Right lobe of liver (tissue), 6 donors: Measurements from ENCODE around the gene CLPTM1. TPM values are rescaled to one million over a fixed set of nuclear protein-coding genes. Genes with fewer than 3 reads are reported as not detected.

Experiments
- ATAC-seq, 4 donors: fragments of 200-7000 bp; cut with Tn5 transposase; one replicate each; pipeline ENCODE4 v1.9.1; 2020; ENCODE audit warnings: mild to moderate bottlenecking in 4 of 4, moderate library complexity in 4 of 4
- DNase-seq, 3 donors: peaks; one replicate each; pipeline ENCODE4 v3.0.0-alpha.2; 2020
- H3K27ac ChIP-seq, 3 donors: fragments of 200-600 bp; one replicate each; pipeline ENCODE4 v1.8.0; 2022
- H3K27me3 ChIP-seq, 2 donors: fragments of 200-600 bp; one replicate each; pipeline ENCODE4 v1.8.0; 2022
- H3K36me3 ChIP-seq, 4 donors: fragments of 200-600 bp; sonication (generic) in 1 of 4; one replicate each; pipeline versions ENCODE4 v1.5.1 to v1.8.0; 2017 to 2022; ENCODE audit warnings: control low read depth in 1 of 4
- H3K4me1 ChIP-seq, 4 donors: fragments of 200-600 bp; sonication (generic) in 1 of 4; one replicate each; pipeline versions ENCODE4 v1.5.1 to v1.8.0; 2017 to 2022; ENCODE audit warnings: control low read depth in 1 of 4
- H3K4me3 ChIP-seq, 3 donors: fragments of 200-600 bp; one replicate each; pipeline ENCODE4 v1.8.0; 2022
- H3K9me3 ChIP-seq, 4 donors: fragments of 200-600 bp; sonication (generic) in 1 of 4; one replicate each; pipeline versions ENCODE4 v1.5.1 to v1.8.0; 2017 to 2022; ENCODE audit warnings: control low read depth in 1 of 4
- CTCF ChIP-seq, 4 donors: fragments of 200-600 bp in 3 of 4; fragments of 450-650 bp in 1 of 4; IDR thresholded peaks; one replicate each; pipeline versions ENCODE4 v1.5.1 to v1.8.0; 2016 to 2022; ENCODE audit warnings: antibody characterized with exemption in 4 of 4, mild to moderate bottlenecking in 2 of 4
- POLR2A ChIP-seq: fragments of 450-650 bp; IDR thresholded peaks from one replicate; pipeline ENCODE4 v1.6.1; 2017; ENCODE audit warnings: antibody characterized with exemption, mild to moderate bottlenecking
- WGBS: methylation state at CpG from one replicate; pipeline ENCODE4 v1.1.6; 2018; ENCODE audit warnings: low coverage, low lambda C conversion rate; ENCODE audit not compliant: insufficient coverage; ENCODE audit errors: missing lambda C conversion rate; 5-methylcytosine and 5-hydroxymethylcytosine counted together
- intact Hi-C, 2 donors: fragments of 100-400 bp; cut with DNase I; formaldehyde crosslinking; loops; one replicate each; pipeline versions ENCODE4 v1.11.2 to v1.14.1; 2022
- total RNA-seq, 6 experiments: library from RNA; depleted of rRNA in 2 of 6; stranded (reverse); fragments of >200 nt in 2 of 6; fragmentation: NEBNext Ultra II Directional in 3 of 6; extraction: Animal tissue kit (Norgen Biotek cat#: 25700) in 3 of 6; gene quantifications; one replicate each; pipeline versions ENCODE4 v1.1.0 to v1.2.4, GENCODE V29; 2016 to 2023
- donor health status: DM: no; HTN: yes; CAD: no.
- donor health status: DM: no; HTN: no; CAD: no.
- donor health status: DM: no; HTN: no; CAD: no.
- donor health status: DM: no; HTN: yes; CAD: no.
- donor health status: DM: no; HTN: yes; CAD: no.

The CLPTM1 gene
- total RNA-seq, 6 experiments from 2014 or later = 78.7 to 90.6 (median 83.9) TPM

- no peak overlapping the region for H3K27ac ChIP-seq
Observed at GRCh38 chr19:44988896-44989556, 33.8 kb downstream of the CLPTM1 start.

GRCh38 chr19:44990459-44990858 is 35.3 kb downstream of the CLPTM1 start:
- Histone ChIP-seq H3K27me3 (no peaks in the 10 kb centered on the region), H3K9me3 (no peaks in the 10 kb centered on the region), H3K27ac (no peak overlapping the region), H3K4me1 (no peaks in the 10 kb centered on the region), H3K4me3 (no peak overlapping the region), H3K36me3 (peaks cover 0 to 47% (median 14%) of the 10 kb centered on the region in 4 donors)
- intact Hi-C loops = no loop called here
- no peak for ATAC-seq
- no peak for DNase-seq
- TF ChIP-seq POLR2A (no peak), CTCF (IDR thresholded peaks at IDR 0.05) (no peak)
- 63% methylated on average over 3 of the region's 14 CpGs for WGBS

More at GRCh38 chr19:44988896-44989556, 33.8 kb downstream of the CLPTM1 start:
- DNase-seq (peak in 2 of 3 donors; percentile 60 to 68), ATAC-seq (peak; percentile 29 to 57 (median 54))
- H3K36me3 ChIP-seq = peaks cover 0 to 55% (median 14%) of the 10 kb centered on the region in 4 donors
- no peaks in the 10 kb centered on the region for H3K9me3 ChIP-seq
- TF ChIP-seq CTCF (IDR thresholded peaks at IDR 0.05) = peak; percentile 36 to 47 (median 46)
- TF ChIP-seq POLR2A = no peak
- H3K4me3 ChIP-seq = no peak overlapping the region
- intact Hi-C loops = no loop called here
- H3K4me1 ChIP-seq = no peaks in the 10 kb centered on the region
- WGBS = 80% methylated on average over 5 of the region's 15 CpGs
- no peaks in the 10 kb centered on the region for H3K27me3 ChIP-seq

GRCh38 chr19:44990966-44991365 is 35.8 kb downstream of the CLPTM1 start:
- no peak overlapping the region for H3K27ac ChIP-seq
- intact Hi-C loops = no loop called here
- 100% methylated on average over 2 of the region's 12 CpGs for WGBS
- no peaks in the 10 kb centered on the region for H3K4me1 ChIP-seq
- TF ChIP-seq POLR2A (no peak), CTCF (IDR thresholded peaks at IDR 0.05) (no peak)
- no peaks in the 10 kb centered on the region for H3K9me3 ChIP-seq
- H3K27me3 ChIP-seq = no peaks in the 10 kb centered on the region
- H3K4me3 ChIP-seq = no peak overlapping the region
- ATAC-seq (no peak), DNase-seq (no peak)
- peaks cover 0 to 42% (median 14%) of the 10 kb centered on the region in 4 donors for H3K36me3 ChIP-seq

- Histone ChIP-seq H3K9me3 (no peaks in the 10 kb centered on the region), H3K27ac (no peak overlapping the region), H3K36me3 (peaks cover 0 to 32% (median 13%) of the 10 kb centered on the region in 4 donors), H3K4me1 (no peaks in the 10 kb centered on the region), H3K27me3 (no peaks in the 10 kb centered on the region), H3K4me3 (no peak overlapping the region)
- 94% methylated on average over 10 of the region's 44 CpGs for WGBS
- TF ChIP-seq POLR2A = no peak
- no peak for TF ChIP-seq CTCF (IDR thresholded peaks at IDR 0.05)
- ATAC-seq = peak in 1 of 4 donors; percentile 5
- no peak for DNase-seq
- intact Hi-C loops = no loop called here
Observed at GRCh38 chr19:44992336-44993163, 37.4 kb downstream of the CLPTM1 start.
